Neural cell (in vitro differentiated cells): ENCODE data around the gene SLC1A3. TPM values are rescaled to one million over a fixed set of nuclear protein-coding genes. Genes with fewer than 3 reads are reported as not detected.

Experiments used
- H2AFZ ChIP-seq: fragments of 200-600, 300-800 bp; sonication (generic), shearing (Covaris generic); 2 replicates; pipeline ENCODE4 v1.6.0; 2014; ENCODE audit warnings: low read depth, mild to moderate bottlenecking, antibody characterized with exemption, low read length, moderate library complexity
- H3F3A ChIP-seq: fragments of 200-600 bp; shearing (Covaris generic); 2 replicates; pipeline ENCODE4 v1.6.1; 2016; ENCODE audit warnings: mild to moderate bottlenecking, moderate library complexity, mixed read lengths, antibody characterized with exemption, low read length; ENCODE audit not compliant: insufficient read depth, poor library complexity, severe bottlenecking
- H3K27ac ChIP-seq: fragments of 200-600, 300-800 bp; sonication (generic), shearing (Covaris generic); 2 replicates; pipeline ENCODE4 v1.5.1; 2014; ENCODE audit warnings: mild to moderate bottlenecking, low read length, moderate library complexity
- H3K27me3 ChIP-seq: fragments of 300-800, 200-600 bp; sonication (generic), shearing (Covaris generic); 2 replicates; pipeline ENCODE4 v1.6.0; 2014; ENCODE audit warnings: mild to moderate bottlenecking, low read depth, low read length, moderate library complexity; ENCODE audit not compliant: insufficient read depth
- H3K36me3 ChIP-seq: fragments of 300-800, 200-600 bp; sonication (generic), shearing (Covaris generic); 2 replicates; pipeline ENCODE4 v1.5.1; 2014; ENCODE audit warnings: mild to moderate bottlenecking, antibody characterized with exemption, low read length, moderate library complexity; ENCODE audit not compliant: insufficient read depth
- H3K4me2 ChIP-seq: fragments of 300-800, 200-600 bp; sonication (generic), shearing (Covaris generic); 2 replicates; pipeline ENCODE4 v1.6.0; 2014; ENCODE audit warnings: mild to moderate bottlenecking, low read length
- H3K4me3 ChIP-seq: fragments of 300-800, 200-600 bp; sonication (generic), shearing (Covaris generic); 2 replicates; pipeline ENCODE4 v1.5.1; 2014; ENCODE audit warnings: mild to moderate bottlenecking, low read length, moderate library complexity
- H3K79me2 ChIP-seq: fragments of 200-600 bp; shearing (Covaris generic); replicated peaks from 2 replicates; pipeline ENCODE4 v1.6.0; 2014; ENCODE audit warnings: mild to moderate bottlenecking, low read length, moderate library complexity; ENCODE audit not compliant: insufficient read depth
- H3K9ac ChIP-seq: fragments of 300-800, 200-600 bp; sonication (generic), shearing (Covaris generic); 2 replicates; pipeline ENCODE4 v1.6.1; 2016; ENCODE audit warnings: mild to moderate bottlenecking, low read length, mixed read lengths
- H3K9me2 ChIP-seq: fragments of 200-600 bp; shearing (Covaris generic); 2 replicates; pipeline ENCODE4 v1.6.1; 2016; ENCODE audit warnings: mild to moderate bottlenecking, low read length, mixed read lengths; ENCODE audit not compliant: insufficient read depth
- H3K9me3 ChIP-seq: fragments of 200-600, 300-800 bp; sonication (generic), shearing (Covaris generic); 2 replicates; pipeline ENCODE4 v1.6.1; 2016; ENCODE audit warnings: mild to moderate bottlenecking, mixed run types, low read length, moderate library complexity, mixed read lengths
- H4K20me1 ChIP-seq: fragments of 200-600 bp; shearing (Covaris generic); 2 replicates; pipeline ENCODE4 v1.6.1; 2016; ENCODE audit warnings: mild to moderate bottlenecking, mixed run types; ENCODE audit not compliant: insufficient read depth
- CTCF ChIP-seq: fragments of 450-650 bp; IDR thresholded peaks from 2 replicates; pipeline ENCODE4 v1.5.1; 2014; ENCODE audit warnings: antibody characterized with exemption, mild to moderate bottlenecking, moderate library complexity; ENCODE audit not compliant: poor library complexity, severe bottlenecking
- EP300 ChIP-seq: fragments of 450-650 bp; conservative IDR thresholded peaks from 2 replicates; pipeline ENCODE4 v1.6.1; 2014; ENCODE audit warnings: antibody characterized with exemption, mild to moderate bottlenecking, moderate library complexity; ENCODE audit not compliant: poor library complexity, severe bottlenecking
- EZH2 ChIP-seq: fragments of 200-600, 300-800 bp; shearing (Covaris generic), sonication (generic); IDR thresholded peaks from 2 replicates; pipeline ENCODE4 v1.6.1; 2014; ENCODE audit warnings: antibody characterized with exemption, low read length, borderline replicate concordance, mild to moderate bottlenecking; ENCODE audit not compliant: insufficient read depth, poor library complexity, severe bottlenecking
- MXI1 ChIP-seq: fragments of 450-650 bp; conservative IDR thresholded peaks from 2 replicates; pipeline ENCODE4 v1.6.1; 2014; ENCODE audit warnings: antibody characterized with exemption, mild to moderate bottlenecking; ENCODE audit not compliant: poor library complexity, severe bottlenecking
- POLR2AphosphoS5 ChIP-seq: IDR thresholded peaks from 2 replicates; pipeline ENCODE4 v1.6.1; 2012
- RAD21 ChIP-seq: fragments of 450-650 bp; conservative IDR thresholded peaks from 2 replicates; pipeline ENCODE4 v1.6.1; 2014; ENCODE audit warnings: antibody characterized with exemption, mild to moderate bottlenecking, moderate library complexity
- SMC3 ChIP-seq: fragments of 450-650 bp; conservative IDR thresholded peaks from 2 replicates; pipeline ENCODE4 v1.6.1; 2014; ENCODE audit warnings: antibody characterized with exemption, mild to moderate bottlenecking, moderate library complexity; ENCODE audit not compliant: poor library complexity
- TAF1 ChIP-seq: IDR thresholded peaks from 2 replicates; pipeline ENCODE4 v1.6.1; 2012; ENCODE audit warnings: low read depth
- polyA plus RNA-seq: library from polyadenylated mRNA; depleted of rRNA; stranded (reverse); fragments of >200 nt; gene quantifications from 2 replicates; pipeline ENCODE4 v1.2.3, GENCODE V29; 2014
- TF ChIP-seq, protein P1 (sequence below): IDR thresholded peaks from 2 replicates; pipeline ENCODE4 v1.6.1; 2012; ENCODE audit warnings: borderline replicate concordance

The SLC1A3 gene
- polyA plus RNA-seq, 1 donor from 2014 or later: 1.9 TPM

GRCh38 chr5:36648426-36648825 is 42.0 kb downstream of the SLC1A3 start:
- H3K9ac ChIP-seq: no peak overlapping the region
- no peaks in the 10 kb centered on the region for H3K9me3 ChIP-seq
- H3K4me2 ChIP-seq: no peak overlapping the region
- no peaks in the 10 kb centered on the region for H3K9me2 ChIP-seq
- no peaks in the 10 kb centered on the region for H3K27me3 ChIP-seq
- no peak overlapping the region for H3K27ac ChIP-seq
- H3K79me2 ChIP-seq: no peaks in the 10 kb centered on the region
- no peaks in the 10 kb centered on the region for H3K36me3 ChIP-seq
- H4K20me1 ChIP-seq: no peaks in the 10 kb centered on the region
- TF ChIP-seq, protein P1, sequence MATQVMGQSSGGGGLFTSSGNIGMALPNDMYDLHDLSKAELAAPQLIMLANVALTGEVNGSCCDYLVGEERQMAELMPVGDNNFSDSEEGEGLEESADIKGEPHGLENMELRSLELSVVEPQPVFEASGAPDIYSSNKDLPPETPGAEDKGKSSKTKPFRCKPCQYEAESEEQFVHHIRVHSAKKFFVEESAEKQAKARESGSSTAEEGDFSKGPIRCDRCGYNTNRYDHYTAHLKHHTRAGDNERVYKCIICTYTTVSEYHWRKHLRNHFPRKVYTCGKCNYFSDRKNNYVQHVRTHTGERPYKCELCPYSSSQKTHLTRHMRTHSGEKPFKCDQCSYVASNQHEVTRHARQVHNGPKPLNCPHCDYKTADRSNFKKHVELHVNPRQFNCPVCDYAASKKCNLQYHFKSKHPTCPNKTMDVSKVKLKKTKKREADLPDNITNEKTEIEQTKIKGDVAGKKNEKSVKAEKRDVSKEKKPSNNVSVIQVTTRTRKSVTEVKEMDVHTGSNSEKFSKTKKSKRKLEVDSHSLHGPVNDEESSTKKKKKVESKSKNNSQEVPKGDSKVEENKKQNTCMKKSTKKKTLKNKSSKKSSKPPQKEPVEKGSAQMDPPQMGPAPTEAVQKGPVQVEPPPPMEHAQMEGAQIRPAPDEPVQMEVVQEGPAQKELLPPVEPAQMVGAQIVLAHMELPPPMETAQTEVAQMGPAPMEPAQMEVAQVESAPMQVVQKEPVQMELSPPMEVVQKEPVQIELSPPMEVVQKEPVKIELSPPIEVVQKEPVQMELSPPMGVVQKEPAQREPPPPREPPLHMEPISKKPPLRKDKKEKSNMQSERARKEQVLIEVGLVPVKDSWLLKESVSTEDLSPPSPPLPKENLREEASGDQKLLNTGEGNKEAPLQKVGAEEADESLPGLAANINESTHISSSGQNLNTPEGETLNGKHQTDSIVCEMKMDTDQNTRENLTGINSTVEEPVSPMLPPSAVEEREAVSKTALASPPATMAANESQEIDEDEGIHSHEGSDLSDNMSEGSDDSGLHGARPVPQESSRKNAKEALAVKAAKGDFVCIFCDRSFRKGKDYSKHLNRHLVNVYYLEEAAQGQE: no peak
- TF ChIP-seq CTCF (no peak), MXI1 (no peak), RAD21 (no peak), TAF1 (no peak), EP300 (no peak), SMC3 (no peak), POLR2AphosphoS5 (no peak), EZH2 (no peak)
- no peak overlapping the region for H3K4me3 ChIP-seq
- H3F3A ChIP-seq: no peaks in the 10 kb centered on the region
- no peak overlapping the region for H2AFZ ChIP-seq

GRCh38 chr5:36651761-36652685 is 45.6 kb downstream of the SLC1A3 start:
- H3K36me3 ChIP-seq: no peaks in the 10 kb centered on the region
- no peak overlapping the region for H2AFZ ChIP-seq
- no peak overlapping the region for H3K27ac ChIP-seq
- TF ChIP-seq POLR2AphosphoS5 (no peak), EZH2 (no peak), TAF1 (no peak), SMC3 (no peak), EP300 (no peak), RAD21 (no peak)
- TF ChIP-seq, protein P1: no peak
- H3K9me2 ChIP-seq: no peaks in the 10 kb centered on the region
- no peaks in the 10 kb centered on the region for H3K79me2 ChIP-seq
- no peaks in the 10 kb centered on the region for H4K20me1 ChIP-seq
- no peak overlapping the region for H3K4me2 ChIP-seq
- no peak overlapping the region for H3K9ac ChIP-seq
- H3F3A ChIP-seq: no peaks in the 10 kb centered on the region
- no peak overlapping the region for H3K4me3 ChIP-seq
- no peaks in the 10 kb centered on the region for H3K27me3 ChIP-seq
- no peaks in the 10 kb centered on the region for H3K9me3 ChIP-seq
